CMK (cell line): ENCODE measurements around the gene SERPINA5.
"Not testable (repeated sequence)": the region's sequence is repeated elsewhere in the genome, so short reads cannot be mapped to it uniquely, and the experiment has no call there.

Experiments used
- DNase-seq: peaks from one replicate; pipeline ENCODE4 v3.0.0-alpha.2; 2010; ENCODE audit warnings: low read depth

SERPINA5 gene

DNA sequence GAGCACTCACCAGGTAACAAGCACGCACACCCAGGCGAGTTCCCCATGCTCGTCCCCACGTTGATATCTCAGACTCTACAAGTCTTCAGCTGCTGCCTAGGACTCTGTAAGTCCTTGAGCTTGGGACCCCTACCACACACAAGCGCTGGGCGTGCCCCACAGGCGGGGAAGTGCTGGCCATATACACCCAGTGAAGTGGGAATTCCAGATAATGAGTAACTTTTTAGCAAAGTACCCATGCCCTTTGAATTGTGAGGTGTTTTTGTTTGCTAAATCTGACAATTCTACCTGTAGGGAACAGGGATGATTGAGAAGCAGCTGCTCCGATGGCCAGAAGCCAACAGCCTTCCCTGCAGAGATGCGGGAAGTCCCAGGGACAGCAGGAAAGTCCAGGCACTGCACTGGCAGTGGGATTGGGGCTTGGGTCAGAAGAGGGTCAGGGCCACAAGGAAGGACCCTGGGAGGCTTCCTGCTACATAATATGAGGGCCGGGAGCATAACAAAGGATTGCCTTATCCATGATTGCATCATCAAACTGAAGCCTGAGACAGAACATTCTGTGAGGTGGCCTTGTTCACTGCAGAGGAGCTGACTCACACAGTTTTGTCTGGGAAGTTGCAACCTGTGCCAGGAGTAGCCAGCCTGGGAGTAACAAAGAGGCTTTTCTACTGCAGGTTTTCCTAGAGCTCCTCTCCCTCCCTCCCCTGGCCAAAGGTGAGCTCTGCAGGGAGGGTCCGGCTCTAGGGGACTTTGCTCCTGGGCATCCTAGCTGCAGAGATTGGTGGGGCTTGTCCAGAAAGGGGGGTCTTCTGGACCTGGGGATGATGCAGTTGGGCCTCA is 17.8 kb downstream of the SERPINA5 start:
- DNase-seq: no peak

DNA sequence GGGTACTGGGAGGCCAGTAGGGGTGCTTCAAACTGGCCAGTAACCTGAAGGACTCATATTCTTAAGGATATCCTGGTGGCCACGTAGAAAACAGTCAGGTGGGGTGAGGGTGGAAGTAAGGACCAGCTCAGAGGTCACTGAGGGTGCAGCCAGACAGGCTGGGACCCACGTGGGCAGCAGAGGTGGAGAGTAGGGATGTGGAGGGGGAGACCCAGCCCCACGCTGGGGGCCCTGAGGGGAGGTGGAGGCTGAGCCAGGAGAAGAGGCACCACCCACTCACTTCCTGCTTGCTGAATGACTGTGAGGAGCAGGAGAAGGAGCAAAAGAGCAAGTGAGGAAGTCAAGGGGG is 18.4 kb downstream of the SERPINA5 start:
- no peak for DNase-seq

DNA sequence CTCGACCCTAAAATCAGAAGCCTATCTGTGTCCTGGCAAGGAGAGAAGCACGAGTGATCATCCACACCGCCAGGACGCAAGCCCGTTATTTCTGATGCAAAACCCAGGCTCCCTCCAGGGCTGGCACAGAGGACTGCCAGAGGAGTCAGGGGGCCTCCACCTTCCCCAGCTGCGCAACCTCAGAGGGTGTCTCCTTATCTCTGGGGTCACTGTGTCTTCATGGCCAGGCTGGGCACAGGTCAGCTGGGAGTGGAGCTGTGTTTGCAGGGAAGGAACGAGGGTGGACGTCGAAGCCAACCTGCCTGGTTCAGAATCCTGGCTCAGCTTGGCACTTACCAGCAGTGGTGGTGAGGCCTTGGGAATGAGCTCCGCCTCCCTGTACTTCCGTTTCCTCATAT is 18.9 kb downstream of the SERPINA5 start:
- DNase-seq: no peak

DNA sequence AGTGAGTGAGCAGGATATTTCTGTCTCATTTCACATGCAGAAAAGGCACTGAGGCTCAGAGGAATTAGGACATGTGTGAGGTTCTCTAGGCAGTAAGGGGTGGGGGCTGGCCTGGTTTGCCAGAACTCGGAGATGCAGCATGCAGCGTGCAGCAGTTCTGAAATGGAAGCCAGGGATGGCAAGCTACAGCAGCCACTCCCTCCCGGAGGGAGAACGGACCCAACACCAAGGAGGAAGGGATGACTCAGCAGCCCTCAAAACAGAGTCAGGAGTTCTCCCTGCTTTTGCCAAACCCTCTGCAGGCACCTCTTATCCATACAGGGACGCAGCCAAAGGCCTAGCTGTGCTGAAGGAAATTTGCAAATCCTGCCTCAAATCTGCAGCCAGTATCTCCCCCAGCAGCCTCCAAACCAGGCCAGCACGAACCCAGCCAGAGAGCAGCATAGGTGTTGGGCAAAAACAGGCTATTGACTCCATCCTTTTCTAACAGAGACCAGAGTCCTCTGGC is 20.7 kb downstream of the SERPINA5 start:
- no peak for DNase-seq

DNA sequence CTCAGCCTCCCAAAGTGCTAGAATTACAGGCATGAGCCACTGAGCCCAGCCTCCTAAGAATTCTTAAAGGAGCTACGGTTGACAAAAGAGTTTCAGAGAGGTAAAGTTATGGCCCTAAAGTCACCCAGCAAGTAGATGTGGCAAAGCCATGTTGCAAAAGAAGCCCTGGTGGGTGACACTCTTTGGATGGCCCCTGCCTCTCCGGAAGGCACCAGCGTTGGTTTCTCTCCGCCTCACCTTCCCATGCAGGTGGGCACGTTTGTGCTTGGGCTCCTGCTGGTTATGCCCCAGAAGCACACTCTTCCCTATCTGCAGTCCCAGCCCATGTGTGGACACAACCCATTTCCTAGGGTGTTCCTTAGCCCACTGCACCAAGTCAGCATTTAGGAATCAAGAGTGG is 21.5 kb downstream of the SERPINA5 start:
- no peak for DNase-seq

DNA sequence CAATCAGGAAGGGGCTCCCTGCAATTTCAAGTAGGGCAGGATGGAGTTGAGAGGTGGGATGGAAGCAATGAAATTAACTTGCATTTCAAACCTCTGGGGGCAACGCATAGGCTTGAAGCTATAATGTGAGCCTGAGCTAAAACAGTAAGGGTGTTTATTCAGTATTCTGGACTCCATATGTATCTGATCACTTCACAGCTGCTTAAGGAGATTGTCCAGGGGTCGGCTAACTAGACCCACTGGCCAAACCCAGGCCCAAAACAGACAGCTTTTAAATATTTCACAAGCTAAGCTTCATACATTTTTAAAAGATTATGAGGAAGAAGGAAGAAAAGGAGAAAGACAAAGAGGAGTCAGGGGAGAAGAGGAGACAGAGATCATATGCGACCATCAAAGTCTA is 24.1 kb downstream of the SERPINA5 start:
- no peak for DNase-seq

DNA sequence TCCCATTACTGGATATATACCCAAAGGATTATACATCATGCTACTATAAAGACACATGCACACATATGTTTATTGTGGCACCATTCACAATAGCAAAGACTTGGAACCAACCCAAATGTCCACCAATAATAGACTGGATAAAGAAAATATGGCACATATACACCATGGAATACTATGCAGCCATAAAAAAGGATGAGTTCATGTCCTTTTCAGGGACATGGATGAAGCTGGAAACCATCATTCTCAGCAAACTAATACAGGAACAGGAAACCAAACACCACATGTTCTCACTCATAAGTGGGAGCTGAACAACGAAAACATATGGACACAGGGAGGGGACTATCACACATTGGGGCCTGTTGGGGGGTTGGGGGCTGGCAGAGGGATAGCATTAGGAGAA is 27.7 kb downstream of the SERPINA5 start:
- not testable (repeated sequence) for DNase-seq

DNA sequence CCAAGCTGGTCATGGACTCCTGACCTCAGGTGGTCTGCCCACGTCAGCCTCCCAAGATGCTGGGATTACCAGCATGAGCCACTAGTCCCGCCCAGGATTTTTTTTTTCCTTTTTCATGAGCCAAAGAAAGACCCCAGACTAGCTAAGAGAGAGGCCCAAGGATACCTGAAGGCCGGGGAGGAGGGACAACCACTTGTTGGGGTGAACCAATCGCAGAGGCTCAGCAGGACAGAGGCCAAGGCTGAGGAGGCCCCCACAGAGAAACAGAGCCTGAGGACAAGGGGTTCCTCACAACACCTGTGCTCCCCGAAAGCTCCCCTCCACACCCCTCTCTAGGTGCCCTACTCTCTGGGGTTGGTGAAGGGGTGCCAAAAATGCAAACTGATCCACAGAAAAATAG is 30.0 kb downstream of the SERPINA5 start:
- no peak for DNase-seq

DNA sequence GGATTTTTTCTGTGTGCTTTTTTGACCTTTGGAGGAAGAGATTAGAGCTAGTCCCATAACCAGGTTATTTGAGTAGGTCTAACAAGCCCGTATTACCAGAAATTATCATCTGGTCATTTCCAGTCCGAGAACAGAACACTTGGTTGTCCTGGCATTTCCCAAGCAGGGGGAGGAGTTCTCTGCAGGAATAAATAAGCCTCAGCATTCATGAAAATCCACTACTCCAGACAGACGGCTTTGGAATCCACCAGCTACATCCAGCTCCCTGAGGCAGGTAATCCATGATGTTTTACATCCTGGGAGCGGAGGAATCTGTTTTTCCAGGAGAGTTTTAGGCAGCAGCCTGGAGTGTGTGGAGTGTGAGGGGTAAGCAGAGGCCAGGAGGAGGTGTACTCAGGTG is 30.9 kb downstream of the SERPINA5 start, which contains the start of gene SERPINA3:
TSS of gene SERPINA3 (plus strand) at position 218 of the 400 bp plus-strand sequence. CDS start 2,051 bp downstream, outside the sequence.
- no peak for DNase-seq

DNA sequence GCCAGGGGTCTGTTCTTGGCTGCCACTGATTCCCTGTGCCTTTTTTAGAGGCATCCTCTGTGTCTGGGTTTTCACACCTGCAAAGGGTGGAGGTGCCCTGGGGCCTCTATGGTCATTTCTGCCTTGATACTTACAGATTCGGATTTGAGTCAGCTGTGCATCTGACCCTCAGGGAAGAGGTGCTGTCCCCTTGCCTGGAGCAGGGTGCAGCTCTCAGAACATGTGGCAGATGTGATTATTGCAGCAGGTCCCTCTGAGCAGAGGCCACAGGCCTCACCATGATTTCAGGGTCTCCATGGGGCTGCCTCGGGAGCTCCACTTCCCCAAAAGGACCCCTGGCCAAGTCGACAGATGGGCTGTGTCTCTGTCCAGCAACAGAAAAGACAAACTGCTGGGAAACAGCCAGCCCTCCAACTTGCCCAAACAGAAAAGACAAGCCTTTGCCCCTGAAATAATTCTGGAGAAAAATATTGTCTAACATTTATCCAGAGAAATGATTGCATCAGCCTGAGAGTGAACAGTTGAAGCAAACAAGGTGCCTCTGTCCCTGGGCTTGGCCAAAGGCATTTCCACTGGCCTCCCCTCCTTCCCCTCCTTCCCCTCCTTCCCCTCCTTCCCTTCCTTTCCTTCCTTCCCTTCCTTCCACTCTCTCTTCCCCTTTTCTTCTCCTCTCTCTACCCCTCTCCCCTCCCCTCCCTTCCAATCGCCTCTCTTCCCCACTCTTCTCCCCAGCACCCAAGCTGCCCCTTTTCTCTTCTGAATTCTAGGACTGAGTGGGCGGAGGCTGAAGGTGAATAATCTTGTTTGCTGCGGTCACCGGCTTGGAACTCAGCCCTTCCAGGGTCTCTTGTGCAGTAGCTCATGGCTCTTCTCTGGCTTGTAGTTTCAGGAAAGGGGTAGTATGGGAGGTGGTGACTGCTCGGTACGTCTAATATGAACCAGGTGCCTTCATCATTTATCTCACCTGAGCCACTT is 31.6 kb downstream of the SERPINA5 start:
- DNase-seq: no peak

DNA sequence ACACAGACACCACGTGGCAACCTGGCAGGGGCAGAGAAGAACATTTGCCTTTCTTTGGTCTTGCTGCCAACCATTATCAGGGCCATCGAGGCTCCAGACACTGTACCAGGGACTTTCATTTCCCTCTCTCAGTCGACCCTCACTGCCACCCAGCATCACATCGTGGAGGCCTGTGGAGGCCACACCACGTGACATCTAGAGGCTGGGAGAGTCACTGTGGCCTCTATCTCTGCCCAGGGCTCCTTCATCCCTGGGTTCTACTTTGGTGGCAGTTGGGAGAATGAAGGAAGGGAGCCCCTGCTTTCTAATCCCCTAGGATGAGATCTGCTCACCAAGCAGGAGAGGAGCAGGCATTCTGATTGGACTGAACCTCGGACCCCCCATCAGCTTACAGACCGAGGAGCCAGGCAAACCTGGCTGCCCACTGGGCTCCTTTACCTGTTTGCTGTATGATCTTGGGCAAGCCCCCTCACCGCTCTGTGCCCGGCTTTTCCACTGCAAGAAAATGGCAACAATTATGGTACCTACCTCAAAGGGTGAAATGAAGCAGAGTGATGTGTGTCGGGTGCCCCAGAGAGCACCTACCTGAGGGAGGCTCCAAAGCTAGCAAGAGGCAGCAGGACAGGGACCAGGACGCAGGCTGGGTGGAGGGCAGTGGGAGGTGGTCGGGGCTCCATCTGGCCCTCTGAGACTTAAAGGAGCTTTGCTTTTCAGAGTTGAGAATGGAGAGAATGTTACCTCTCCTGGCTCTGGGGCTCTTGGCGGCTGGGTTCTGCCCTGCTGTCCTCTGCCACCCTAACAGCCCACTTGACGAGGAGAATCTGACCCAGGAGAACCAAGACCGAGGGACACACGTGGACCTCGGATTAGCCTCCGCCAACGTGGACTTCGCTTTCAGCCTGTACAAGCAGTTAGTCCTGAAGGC is 32.8 kb downstream of the SERPINA5 start:
- no peak for DNase-seq

DNA sequence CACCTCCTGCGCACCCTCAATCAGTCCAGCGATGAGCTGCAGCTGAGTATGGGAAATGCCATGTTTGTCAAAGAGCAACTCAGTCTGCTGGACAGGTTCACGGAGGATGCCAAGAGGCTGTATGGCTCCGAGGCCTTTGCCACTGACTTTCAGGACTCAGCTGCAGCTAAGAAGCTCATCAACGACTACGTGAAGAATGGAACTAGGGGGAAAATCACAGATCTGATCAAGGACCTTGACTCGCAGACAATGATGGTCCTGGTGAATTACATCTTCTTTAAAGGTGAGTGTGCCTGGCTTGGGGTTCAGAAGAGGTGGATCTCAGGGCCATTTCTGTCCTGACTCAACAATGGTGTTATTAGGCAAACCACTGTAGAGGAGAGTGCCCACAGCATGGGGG is 33.6 kb downstream of the SERPINA5 start:
- DNase-seq: no peak

DNA sequence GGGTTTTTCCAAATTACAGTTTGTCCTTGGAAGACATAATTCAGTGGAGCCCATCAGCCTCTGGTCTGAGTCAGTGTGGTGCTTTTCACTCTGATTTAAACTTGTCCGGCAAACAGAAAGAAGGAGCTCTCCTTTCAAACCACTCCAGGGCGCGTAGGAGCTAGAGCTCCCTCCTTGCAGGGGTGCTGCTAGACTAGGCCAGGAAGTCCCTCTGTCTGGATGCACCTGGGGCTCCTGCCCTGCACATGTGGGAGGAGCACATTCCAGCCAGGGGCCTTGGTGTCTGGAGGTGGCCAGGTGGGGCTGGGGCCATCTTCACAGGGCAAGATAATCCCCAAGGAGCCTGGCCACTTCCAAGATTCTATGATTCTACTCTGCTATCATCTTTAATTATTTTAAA is 34.0 kb downstream of the SERPINA5 start:
- DNase-seq: no peak

DNA sequence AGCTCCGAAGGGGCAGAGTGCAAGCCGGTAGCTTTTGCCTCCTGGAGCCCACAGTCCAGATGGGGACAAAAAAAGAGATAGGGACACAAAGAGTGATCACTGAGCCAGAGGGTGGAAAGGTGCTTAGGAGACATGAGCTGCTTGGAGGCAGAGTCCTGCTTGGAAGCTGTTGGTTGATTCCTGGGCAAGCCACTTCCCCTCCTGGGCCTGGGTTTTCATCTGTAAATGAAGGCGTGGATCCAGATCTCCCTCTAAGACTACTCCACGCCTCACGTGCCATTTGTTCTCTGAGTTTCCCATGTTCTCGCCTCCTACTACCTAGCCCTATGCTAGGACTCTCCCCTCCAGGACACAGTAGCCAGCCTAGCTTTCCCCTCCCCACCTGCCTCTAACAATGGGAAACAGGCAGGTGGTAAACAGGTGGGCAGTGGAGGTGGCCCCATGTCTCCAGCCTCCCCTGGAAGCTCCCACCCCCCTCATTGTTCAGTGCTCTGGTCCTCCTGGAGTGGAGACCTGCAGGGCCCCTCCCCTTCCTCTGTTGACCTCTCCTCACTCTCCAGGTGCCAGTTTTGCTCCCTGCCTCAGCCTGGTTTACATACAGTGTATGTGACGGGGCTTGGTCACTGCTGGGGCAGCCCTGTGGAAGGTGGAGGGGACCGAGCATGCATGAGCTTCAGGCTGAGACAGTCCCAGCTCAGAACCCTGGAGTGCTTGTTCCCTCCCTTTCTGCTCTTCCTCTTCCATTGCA is 34.8 kb downstream of the SERPINA5 start:
- no peak for DNase-seq

DNA sequence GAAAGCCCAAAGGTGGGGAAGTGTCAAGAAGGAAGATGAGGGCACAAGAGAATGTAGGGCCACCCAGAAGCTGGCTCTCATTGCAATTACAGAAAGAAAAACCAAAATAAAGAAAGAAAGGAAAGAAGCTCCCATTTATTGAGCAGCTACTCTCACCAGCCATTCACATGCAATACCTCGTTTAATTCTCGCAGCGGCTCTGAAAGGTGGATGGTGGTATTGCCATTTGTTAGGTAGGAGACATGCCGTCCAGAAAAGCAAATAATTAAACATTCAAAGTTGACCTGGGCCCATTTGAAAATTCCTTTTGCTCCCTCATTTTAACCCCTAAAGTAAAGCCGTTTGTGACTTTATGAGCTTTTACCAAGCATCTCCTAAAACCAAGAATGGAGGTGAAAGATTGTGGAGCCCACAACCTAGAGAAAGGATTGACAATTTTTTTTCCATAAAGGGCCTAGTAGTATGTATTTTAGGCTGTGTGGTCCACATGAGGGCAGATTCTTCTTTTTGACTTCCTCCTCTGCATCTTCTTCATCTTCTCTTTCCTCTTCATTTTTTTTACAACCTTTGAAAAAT is 36.2 kb downstream of the SERPINA5 start:
- no peak for DNase-seq

DNA sequence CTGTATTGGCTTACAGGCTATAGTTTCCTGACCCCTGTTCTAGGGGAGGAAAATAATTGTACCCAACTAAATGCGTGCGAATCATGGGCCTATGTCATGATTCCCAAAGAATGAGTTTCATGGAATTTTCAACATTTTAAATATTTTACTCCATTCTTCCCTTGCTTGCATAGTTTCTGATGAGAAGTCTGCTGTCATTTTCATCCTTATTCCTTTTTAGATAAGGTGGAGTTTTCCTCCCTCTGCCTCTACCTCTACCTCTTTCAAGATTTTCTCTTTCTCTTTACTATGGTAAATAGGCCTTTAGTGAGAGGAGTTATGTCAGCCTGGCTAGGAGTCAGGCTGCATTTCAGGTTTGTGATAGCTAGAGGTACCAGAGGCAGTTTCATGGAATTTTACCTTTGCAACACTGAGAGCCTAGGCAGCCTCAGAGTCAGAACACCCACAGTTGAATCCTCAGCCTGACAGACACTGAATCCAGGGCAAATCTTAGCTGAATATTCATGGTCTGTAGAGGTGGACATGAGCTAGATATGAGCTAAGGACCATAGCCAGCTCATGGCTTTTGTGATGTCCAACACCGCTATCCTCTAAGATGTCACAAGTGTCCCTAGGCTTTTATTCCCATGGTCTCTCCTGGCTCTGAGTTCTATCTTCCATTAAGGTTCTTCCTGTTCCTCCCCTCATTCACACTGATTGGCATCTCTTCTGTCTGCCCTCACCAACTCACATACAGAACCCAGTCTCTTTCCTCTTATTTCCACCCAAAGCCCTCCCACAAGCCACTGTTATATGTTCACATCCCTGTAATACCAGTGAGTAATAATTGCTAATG is 37.0 kb downstream of the SERPINA5 start:
- DNase-seq: no peak

DNA sequence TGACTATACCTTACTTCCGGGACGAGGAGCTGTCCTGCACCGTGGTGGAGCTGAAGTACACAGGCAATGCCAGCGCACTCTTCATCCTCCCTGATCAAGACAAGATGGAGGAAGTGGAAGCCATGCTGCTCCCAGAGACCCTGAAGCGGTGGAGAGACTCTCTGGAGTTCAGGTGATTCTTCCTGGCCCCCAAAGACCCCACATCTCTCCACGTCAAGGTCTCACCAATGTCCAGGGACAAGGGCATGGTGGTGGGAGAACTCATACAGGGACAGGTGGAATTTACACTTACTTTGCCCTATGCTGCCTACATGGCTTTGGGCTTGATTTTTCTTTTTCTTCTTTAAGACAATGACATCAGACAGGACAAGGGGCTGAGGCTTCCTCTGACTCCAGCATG is 38.1 kb downstream of the SERPINA5 start:
- no peak for DNase-seq

DNA sequence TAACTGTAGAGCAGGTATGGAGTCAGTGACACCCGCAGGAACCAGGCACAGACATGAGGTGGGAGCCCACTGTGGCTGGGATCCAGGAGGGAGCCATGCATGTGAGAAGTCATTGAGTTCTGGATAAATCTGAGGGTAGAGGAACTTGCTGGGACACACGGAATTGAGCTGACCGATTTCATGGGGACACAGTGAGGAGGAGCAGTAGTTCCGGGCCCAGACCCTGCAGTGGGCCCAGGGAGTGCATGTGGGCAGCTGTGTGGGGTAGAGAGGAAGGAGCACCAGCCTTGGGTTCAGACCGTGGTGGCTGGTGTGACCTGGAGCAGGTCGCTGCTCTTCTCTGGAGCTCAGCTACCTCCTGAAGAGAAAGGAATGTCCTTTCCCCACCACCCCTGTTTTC is 39.4 kb downstream of the SERPINA5 start:
- no peak for DNase-seq

DNA sequence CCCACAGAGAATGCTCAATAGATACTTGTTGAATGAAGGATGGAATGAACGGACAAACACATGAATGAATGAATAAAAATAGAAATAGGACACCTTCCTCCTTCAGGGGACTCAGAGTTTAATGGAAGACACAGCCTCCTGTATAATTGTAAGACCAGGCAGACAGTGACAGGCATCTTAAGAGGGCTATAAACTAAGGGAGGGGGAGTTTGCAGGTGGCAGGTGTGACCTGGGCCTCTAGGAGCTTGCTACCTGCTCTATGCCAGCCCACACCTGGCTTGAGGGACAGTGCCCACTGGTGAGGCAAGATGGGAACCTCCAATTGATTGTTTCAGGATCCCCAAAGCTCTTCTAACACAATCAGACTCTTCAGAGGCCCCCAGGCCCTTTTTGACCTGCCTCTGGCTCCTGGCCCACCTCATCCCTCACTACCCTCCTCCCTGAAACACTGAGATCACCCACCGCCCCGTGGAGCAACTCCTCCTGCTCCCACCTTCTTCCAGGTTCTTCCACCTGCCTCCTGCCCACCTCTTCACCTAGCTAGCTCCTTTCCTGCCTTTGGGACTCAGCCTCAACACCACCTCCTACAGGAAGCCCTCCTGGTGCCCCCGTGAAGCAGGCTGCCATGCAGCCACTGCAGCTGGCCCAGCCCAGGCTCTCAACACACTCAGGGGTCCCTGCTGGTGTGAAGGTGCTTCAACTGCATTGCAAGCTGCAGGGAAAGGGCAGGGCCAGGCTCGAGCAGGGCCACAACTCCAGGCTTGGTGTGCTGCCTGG is 40.3 kb downstream of the SERPINA5 start:
- DNase-seq: no peak
